Measurements from ENCODE around the gene CSNK2A1.

GRCh38 chr20:528923-529604 lies 14.5 kb downstream of the CSNK2A1 start:
- TF ChIP-seq RAD21 (IDR thresholded peaks at IDR 0.05; ENCODE audit: low read depth) (no peak), MAX (IDR thresholded peaks at IDR 0.05) (no peak), EP300 (IDR thresholded peaks at IDR 0.05; ENCODE audit: borderline replicate concordance) (no peak), TEAD4 (IDR thresholded peaks at IDR 0.05) (no peak), YY1 (IDR thresholded peaks at IDR 0.05; ENCODE audit: low read depth) (no peak), ZBTB7A (IDR thresholded peaks at IDR 0.05; ENCODE audit: low read depth) (no peak), EGR1 (IDR thresholded peaks at IDR 0.05) (no peak), TAF1 (IDR thresholded peaks at IDR 0.05; ENCODE audit: low read depth) (no peak), CREB1 (IDR thresholded peaks at IDR 0.05; ENCODE audit: low read depth) (no peak), TCF12 (IDR thresholded peaks at IDR 0.05; ENCODE audit: low read depth) (no peak), USF1 (IDR thresholded peaks at IDR 0.05) (no peak)
- TF ChIP-seq, protein P1, sequence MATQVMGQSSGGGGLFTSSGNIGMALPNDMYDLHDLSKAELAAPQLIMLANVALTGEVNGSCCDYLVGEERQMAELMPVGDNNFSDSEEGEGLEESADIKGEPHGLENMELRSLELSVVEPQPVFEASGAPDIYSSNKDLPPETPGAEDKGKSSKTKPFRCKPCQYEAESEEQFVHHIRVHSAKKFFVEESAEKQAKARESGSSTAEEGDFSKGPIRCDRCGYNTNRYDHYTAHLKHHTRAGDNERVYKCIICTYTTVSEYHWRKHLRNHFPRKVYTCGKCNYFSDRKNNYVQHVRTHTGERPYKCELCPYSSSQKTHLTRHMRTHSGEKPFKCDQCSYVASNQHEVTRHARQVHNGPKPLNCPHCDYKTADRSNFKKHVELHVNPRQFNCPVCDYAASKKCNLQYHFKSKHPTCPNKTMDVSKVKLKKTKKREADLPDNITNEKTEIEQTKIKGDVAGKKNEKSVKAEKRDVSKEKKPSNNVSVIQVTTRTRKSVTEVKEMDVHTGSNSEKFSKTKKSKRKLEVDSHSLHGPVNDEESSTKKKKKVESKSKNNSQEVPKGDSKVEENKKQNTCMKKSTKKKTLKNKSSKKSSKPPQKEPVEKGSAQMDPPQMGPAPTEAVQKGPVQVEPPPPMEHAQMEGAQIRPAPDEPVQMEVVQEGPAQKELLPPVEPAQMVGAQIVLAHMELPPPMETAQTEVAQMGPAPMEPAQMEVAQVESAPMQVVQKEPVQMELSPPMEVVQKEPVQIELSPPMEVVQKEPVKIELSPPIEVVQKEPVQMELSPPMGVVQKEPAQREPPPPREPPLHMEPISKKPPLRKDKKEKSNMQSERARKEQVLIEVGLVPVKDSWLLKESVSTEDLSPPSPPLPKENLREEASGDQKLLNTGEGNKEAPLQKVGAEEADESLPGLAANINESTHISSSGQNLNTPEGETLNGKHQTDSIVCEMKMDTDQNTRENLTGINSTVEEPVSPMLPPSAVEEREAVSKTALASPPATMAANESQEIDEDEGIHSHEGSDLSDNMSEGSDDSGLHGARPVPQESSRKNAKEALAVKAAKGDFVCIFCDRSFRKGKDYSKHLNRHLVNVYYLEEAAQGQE (IDR thresholded peaks at IDR 0.05; ENCODE audit: low read depth) = no peak

Data from Ishikawa (cell line).